ENCODE measurements around the gene CTCFL.

- TF ChIP-seq CTCF (IDR thresholded peaks at IDR 0.05; ENCODE audit: borderline replicate concordance, extremely low read depth, low read length, poor library complexity, severe bottlenecking) = no peak
- TF ChIP-seq EZH2 (IDR thresholded peaks at IDR 0.05; ENCODE audit: borderline replicate concordance, low read depth, low read length, severe bottlenecking) = no peak
Observed at GRCh38 chr20:57465486-57465885, 59.5 kb downstream of the CTCFL start.

Measured in DND-41 (cell line).